Nephron (organoid): Measurements from ENCODE around the gene TNFRSF11A.

ENCODE experiments used
- H3K27ac Mint-ChIP-seq, 3 experiments: 2 replicates each; pipeline ENCODE4 v1.8.0; 2020; ENCODE audit warnings: mixed read lengths in 3 of 3, mild to moderate bottlenecking in 2 of 3, moderate library complexity in 1 of 3
- H3K27me3 Mint-ChIP-seq: 2 replicates; pipeline ENCODE4 v1.8.0; 2021; ENCODE audit warnings: low read depth, mild to moderate bottlenecking, moderate library complexity, mixed read lengths
- H3K36me3 Mint-ChIP-seq: 2 replicates; pipeline ENCODE4 v1.8.0; 2020; ENCODE audit warnings: low read depth, mixed read lengths
- H3K4me1 Mint-ChIP-seq: 2 replicates; pipeline ENCODE4 v1.8.0; 2020; ENCODE audit warnings: mixed read lengths
- H3K4me3 Mint-ChIP-seq, 3 experiments: 2 replicates each; pipeline ENCODE4 v1.8.0; 2020; ENCODE audit warnings: mild to moderate bottlenecking in 3 of 3, mixed read lengths in 3 of 3, moderate library complexity in 2 of 3
- H3K9me3 Mint-ChIP-seq: 2 replicates; pipeline ENCODE4 v1.8.0; 2020; ENCODE audit warnings: mixed read lengths
- CTCF ChIP-seq, 3 experiments: fragments of 200-600 bp; sonication (generic); IDR thresholded peaks; one replicate each; pipeline ENCODE4 v1.5.0; 2021; ENCODE audit warnings: antibody characterized with exemption in 3 of 3; ENCODE audit not compliant: unreplicated experiment in 3 of 3

The TNFRSF11A gene

DNA sequence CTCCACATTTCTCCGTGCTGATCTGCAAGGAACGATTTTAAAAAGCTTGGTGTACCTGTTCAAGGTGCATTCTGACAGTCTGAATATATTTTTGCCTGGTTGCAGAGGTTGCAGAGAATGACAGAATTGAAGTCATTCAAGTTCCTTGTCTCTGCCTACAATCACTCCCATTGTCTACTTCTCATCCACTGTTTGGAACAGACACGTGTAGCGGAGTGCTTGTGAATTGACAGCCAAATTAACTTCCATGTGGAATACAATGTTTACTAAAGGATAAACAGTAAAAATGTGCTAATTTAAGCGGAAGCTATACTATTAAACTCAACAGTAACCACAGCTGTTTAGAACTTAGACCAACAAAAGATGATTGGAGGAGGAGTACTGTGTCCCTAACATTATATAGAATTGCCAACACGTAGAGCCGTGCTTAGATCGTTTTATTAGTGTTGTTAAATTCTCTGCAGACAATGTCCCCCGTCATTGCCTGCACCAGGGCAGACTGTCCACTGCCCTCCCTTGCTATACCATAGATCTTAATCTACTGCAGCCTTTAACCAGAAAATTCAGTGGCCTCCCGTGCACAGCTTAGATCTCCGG lies 110.4 kb downstream of the TNFRSF11A start:
- Mint-ChIP-seq H3K4me3 (no peak overlapping the region), H3K4me1 (peaks cover 8% of the 10 kb centered on the region), H3K27ac (no peak overlapping the region), H3K9me3 (peaks cover 3% of the 10 kb centered on the region), H3K27me3 (peaks cover 12% of the 10 kb centered on the region), H3K36me3 (no peaks in the 10 kb centered on the region)
- TF ChIP-seq CTCF (IDR thresholded peaks at IDR 0.05; ENCODE audit: unreplicated experiment in 3 of 3), result no peak

DNA sequence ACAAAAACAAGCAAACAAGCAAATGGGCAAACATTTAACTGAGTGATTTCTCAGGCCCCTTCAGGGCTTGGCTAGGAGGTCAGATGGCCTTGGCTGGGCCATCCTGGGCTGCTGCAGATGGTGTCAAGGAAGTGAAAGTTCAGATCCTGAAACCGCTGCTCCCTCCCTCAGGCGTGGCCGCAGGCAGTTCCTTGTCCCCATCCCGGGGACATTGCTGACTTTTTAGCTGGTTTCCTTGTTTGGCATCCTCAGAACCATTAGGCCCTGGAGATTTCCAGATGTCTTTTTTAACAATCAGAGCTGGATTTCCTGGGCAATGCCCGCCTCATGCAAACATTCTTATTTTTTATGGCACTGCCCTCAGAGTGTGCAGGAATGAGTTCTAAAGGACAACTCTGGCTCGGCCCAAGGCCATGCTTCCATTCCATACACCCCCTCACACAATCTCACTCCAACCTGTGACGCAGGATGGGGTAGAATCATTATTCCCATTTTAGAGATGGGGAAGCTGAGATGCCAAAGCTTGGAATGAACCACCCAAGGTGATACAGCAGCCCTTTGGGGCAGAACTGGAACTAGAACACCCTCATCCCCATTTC lies 111.6 kb downstream of the TNFRSF11A start:
- peaks cover 9% of the 10 kb centered on the region for H3K27me3 Mint-ChIP-seq
- no peaks in the 10 kb centered on the region for H3K36me3 Mint-ChIP-seq
- H3K27ac Mint-ChIP-seq, result no peak overlapping the region
- H3K4me3 Mint-ChIP-seq, result no peak overlapping the region
- H3K4me1 Mint-ChIP-seq, result peaks cover 8% of the 10 kb centered on the region
- peaks cover 3% of the 10 kb centered on the region for H3K9me3 Mint-ChIP-seq
- TF ChIP-seq CTCF (IDR thresholded peaks at IDR 0.05; ENCODE audit: unreplicated experiment in 3 of 3), result no peak

DNA sequence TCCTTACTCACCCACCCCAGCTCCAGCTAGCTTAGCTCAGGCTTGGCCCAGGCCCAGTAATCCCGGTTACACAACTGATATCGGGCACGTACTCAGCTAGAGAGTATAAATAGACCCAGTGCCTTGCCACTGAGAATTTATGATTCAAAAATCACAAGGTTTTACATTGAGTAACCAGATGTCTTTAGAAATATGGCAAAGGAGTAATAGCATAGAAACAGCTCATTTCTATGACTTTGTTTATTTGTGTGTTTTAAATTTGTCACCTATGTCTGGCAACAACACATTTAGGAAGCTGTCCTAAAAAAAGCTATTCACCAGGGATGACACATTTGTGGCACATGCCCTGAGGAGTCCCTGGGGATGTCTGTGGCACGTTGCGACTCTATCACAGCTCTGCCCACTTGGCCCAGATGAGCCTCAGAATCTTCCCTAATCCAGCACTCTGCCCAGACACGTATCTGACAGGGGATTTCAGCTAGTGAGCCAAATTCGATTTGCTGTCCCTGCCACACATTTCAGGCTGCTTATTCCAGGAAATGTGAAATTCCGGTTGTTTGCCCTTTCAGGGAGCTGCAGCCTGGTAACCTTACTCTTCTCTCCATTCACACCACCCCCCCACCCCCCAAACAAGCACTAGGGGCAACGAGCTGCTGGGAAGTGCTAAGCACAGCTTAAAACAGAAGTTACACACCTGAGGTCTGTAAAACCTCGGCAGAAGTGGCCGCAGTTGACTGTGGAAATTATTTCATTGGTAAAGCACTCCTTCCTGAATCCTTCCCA lies 112.3 kb downstream of the TNFRSF11A start:
- peaks cover 9% of the 10 kb centered on the region for H3K27me3 Mint-ChIP-seq
- peaks cover 8% of the 10 kb centered on the region for H3K4me1 Mint-ChIP-seq
- no peak overlapping the region for H3K4me3 Mint-ChIP-seq
- TF ChIP-seq CTCF (IDR thresholded peaks at IDR 0.05; ENCODE audit: unreplicated experiment in 3 of 3), result no peak
- no peaks in the 10 kb centered on the region for H3K36me3 Mint-ChIP-seq
- H3K9me3 Mint-ChIP-seq, result peaks cover 3% of the 10 kb centered on the region
- H3K27ac Mint-ChIP-seq, result no peak overlapping the region

DNA sequence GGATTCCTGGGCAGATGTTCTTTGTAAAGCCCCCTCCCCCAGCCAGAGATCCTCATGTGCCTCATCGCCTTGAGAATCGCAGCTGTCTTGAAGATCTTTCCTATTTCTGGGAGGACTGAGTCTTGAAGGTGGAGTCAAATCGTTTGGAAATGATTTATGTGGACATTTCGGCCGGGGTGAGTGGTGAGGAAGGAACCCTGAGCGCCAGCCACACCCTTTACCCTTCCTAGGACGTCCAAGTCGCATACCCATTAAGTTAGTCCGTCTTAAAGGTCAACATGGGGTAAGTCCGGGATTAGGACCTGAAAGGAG lies 112.9 kb downstream of the TNFRSF11A start:
- Mint-ChIP-seq H3K4me3 (no peak overlapping the region), H3K27ac (no peak overlapping the region), H3K9me3 (peaks cover 3% of the 10 kb centered on the region), H3K4me1 (peaks cover 8% of the 10 kb centered on the region), H3K27me3 (peaks cover 9% of the 10 kb centered on the region), H3K36me3 (no peaks in the 10 kb centered on the region)
- TF ChIP-seq CTCF (IDR thresholded peaks at IDR 0.05; ENCODE audit: unreplicated experiment in 3 of 3), result no peak

GRCh38 chr18:62438402-62438801 lies 113.3 kb downstream of the TNFRSF11A start:
- Mint-ChIP-seq H3K27me3 (peaks cover 9% of the 10 kb centered on the region), H3K4me3 (no peak overlapping the region)

More at GRCh38 chr18:62438402-62438801, 113.3 kb downstream of the TNFRSF11A start:
- peaks cover 8% of the 10 kb centered on the region for H3K4me1 Mint-ChIP-seq
- no peak for TF ChIP-seq CTCF (IDR thresholded peaks at IDR 0.05; ENCODE audit: unreplicated experiment in 3 of 3)
- no peak overlapping the region for H3K27ac Mint-ChIP-seq
- H3K36me3 Mint-ChIP-seq, result no peaks in the 10 kb centered on the region
- H3K9me3 Mint-ChIP-seq, result peaks cover 3% of the 10 kb centered on the region
